Suprapubic skin (tissue), 4 donors: ENCODE data around the gene GRB10. TPM values are rescaled to one million over a fixed set of nuclear protein-coding genes. Genes with fewer than 3 reads are reported as not detected.

Source experiments
- DNase-seq, 2 donors: peaks; one replicate each; pipeline ENCODE4 v3.0.0-alpha.2; 2019; ENCODE audit warnings: low spot score in 2 of 2
- H3K27ac ChIP-seq: fragments of 200-600 bp; sonication (generic); one replicate; pipeline ENCODE4 v1.5.1; 2019
- H3K27me3 ChIP-seq: fragments of 200-600 bp; sonication (generic); one replicate; pipeline ENCODE4 v1.5.1; 2019
- H3K36me3 ChIP-seq: fragments of 200-600 bp; sonication (generic); one replicate; pipeline ENCODE4 v1.5.1; 2019
- H3K4me1 ChIP-seq: fragments of 200-600 bp; sonication (generic); one replicate; pipeline ENCODE4 v1.5.1; 2019
- H3K4me3 ChIP-seq: fragments of 200-600 bp; sonication (generic); one replicate; pipeline ENCODE4 v1.5.1; 2019; ENCODE audit warnings: mild to moderate bottlenecking
- H3K9me3 ChIP-seq: fragments of 200-600 bp; sonication (generic); one replicate; pipeline ENCODE4 v1.5.1; 2019
- EP300 ChIP-seq: sonication (generic); formaldehyde crosslinking; IDR thresholded peaks from one replicate; pipeline ENCODE4 v1.6.1; 2017; ENCODE audit warnings: antibody characterized with exemption
- POLR2A ChIP-seq, 2 donors: fragments of 450-650 bp; IDR thresholded peaks; one replicate each; pipeline ENCODE4 v1.6.1; 2017; ENCODE audit warnings: antibody characterized with exemption in 2 of 2, mild to moderate bottlenecking in 2 of 2, moderate library complexity in 2 of 2
- POLR2AphosphoS5 ChIP-seq, 3 donors: sonication (generic); formaldehyde crosslinking; IDR thresholded peaks; one replicate each; pipeline ENCODE4 v1.6.1; 2017; ENCODE audit warnings: antibody characterized with exemption in 3 of 3
- WGBS: methylation state at CpG from one replicate; pipeline ENCODE4 v1.1.5; 2018; 5-methylcytosine and 5-hydroxymethylcytosine counted together
- total RNA-seq, 4 donors: library from RNA; depleted of rRNA; stranded (reverse); fragments of >200 nt; gene quantifications; one replicate each; pipeline ENCODE4 v1.1.0, GENCODE V29; 2016
- TF ChIP-seq, protein P1 (sequence below), 2 donors: fragments of 200-600 bp in 1 of 2; fragments of 450-650 bp in 1 of 2; sonication (generic) in 1 of 2; IDR thresholded peaks; one replicate each; pipeline ENCODE4 v1.5.1; 2016 to 2019; ENCODE audit warnings: antibody characterized with exemption in 2 of 2, mild to moderate bottlenecking in 1 of 2, moderate library complexity in 1 of 2

GRB10 gene
- total RNA-seq, 4 donors from 2014 or later, result 7.8 to 56.2 (median 11.5) TPM

DNA sequence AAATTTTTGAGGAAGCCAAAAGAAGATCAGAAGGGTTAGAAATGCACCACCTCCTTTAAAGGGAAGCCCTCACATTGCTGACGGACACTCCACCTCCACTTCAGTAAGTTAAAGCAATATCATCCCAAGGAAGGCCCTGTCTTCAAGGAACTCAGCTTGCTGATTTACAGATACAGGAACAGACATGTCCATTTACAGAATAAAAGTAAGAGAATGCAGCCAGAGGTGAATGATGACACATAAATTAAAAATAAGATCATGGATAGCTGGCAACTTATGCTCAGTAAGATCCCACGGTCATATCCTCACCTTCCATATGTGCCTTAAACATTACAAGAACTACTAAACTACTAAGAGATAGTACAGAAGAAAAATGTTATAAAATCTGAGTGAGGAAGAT, 20.4 kb downstream of the GRB10 start:
- Histone ChIP-seq H3K27me3 (no peaks in the 10 kb centered on the region), H3K9me3 (no peaks in the 10 kb centered on the region), H3K4me3 (no peak overlapping the region), H3K36me3 (no peaks in the 10 kb centered on the region), H3K27ac (no peak overlapping the region), H3K4me1 (peaks cover 4% of the 10 kb centered on the region)
- no peak for DNase-seq
- TF ChIP-seq POLR2AphosphoS5 (IDR thresholded peaks at IDR 0.05) (no peak), POLR2A (IDR thresholded peaks at IDR 0.05) (no peak), EP300 (no peak)
- TF ChIP-seq, protein P1, sequence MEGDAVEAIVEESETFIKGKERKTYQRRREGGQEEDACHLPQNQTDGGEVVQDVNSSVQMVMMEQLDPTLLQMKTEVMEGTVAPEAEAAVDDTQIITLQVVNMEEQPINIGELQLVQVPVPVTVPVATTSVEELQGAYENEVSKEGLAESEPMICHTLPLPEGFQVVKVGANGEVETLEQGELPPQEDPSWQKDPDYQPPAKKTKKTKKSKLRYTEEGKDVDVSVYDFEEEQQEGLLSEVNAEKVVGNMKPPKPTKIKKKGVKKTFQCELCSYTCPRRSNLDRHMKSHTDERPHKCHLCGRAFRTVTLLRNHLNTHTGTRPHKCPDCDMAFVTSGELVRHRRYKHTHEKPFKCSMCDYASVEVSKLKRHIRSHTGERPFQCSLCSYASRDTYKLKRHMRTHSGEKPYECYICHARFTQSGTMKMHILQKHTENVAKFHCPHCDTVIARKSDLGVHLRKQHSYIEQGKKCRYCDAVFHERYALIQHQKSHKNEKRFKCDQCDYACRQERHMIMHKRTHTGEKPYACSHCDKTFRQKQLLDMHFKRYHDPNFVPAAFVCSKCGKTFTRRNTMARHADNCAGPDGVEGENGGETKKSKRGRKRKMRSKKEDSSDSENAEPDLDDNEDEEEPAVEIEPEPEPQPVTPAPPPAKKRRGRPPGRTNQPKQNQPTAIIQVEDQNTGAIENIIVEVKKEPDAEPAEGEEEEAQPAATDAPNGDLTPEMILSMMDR (IDR thresholded peaks at IDR 0.05), result no peak
- WGBS, result 55% methylated on average over 2 of the region's 2 CpGs

DNA sequence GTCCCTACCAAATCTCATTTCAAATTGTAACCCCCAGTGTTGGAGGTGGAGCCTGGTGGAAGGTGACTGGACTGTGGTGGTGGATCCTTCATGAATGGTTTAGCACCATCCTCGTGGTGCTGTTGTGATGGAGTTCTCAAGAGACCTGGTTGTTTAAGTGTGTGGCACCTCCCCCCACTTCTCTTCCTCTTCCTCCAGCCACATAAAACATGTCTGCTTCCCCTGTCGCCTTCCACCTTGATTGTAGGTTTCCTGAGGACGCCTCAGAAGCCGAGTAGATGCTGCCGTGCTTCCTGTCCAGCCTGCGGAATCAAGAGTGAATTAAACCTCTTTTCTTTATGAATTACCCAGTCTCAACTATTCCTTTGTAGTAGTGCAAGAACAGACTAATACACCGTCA, 21.0 kb downstream of the GRB10 start:
- Histone ChIP-seq H3K36me3 (no peaks in the 10 kb centered on the region), H3K27ac (no peak overlapping the region), H3K9me3 (no peaks in the 10 kb centered on the region), H3K27me3 (no peaks in the 10 kb centered on the region), H3K4me1 (peaks cover 4% of the 10 kb centered on the region), H3K4me3 (no peak overlapping the region)
- DNase-seq, result no peak
- WGBS, result 75% methylated on average over 7 of the region's 7 CpGs
- no peak for TF ChIP-seq EP300

DNA sequence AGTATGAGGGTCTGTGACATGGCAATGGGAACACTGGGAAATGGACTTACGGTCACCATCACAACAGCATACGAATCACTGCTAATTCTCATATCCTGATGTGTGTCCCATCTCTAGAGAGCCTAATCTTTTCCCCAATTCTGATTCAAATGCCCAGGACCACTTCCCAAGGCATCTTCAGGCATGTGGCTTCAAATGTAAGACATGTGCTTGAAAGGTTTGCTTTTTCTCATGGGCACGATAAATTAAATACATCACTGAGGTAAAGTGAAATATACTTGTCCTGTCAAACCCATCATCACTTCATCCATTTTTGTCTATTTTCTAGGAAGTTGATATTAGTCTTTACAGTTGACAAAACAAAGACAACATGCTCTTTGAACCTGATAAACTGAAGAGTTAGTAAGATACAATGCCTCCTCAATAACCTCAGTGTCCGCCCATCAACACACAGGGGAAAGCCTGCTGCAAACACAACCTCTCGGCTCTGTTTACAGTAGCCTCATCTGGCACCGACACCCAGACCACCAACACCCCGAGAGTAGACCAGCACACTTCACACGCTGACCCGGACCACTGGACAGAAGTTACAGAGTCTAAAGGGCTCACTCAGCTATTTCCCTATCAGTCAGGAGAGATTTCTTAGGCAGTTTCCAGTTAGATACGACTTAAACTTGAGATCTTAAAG, 24.8 kb downstream of the GRB10 start:
- Histone ChIP-seq H3K27me3 (no peaks in the 10 kb centered on the region), H3K4me3 (no peak overlapping the region), H3K4me1 (peaks cover 4% of the 10 kb centered on the region), H3K36me3 (no peaks in the 10 kb centered on the region), H3K27ac (no peak overlapping the region), H3K9me3 (no peaks in the 10 kb centered on the region)
- TF ChIP-seq POLR2AphosphoS5 (IDR thresholded peaks at IDR 0.05) (no peak), EP300 (no peak), POLR2A (IDR thresholded peaks at IDR 0.05) (no peak)
- TF ChIP-seq, protein P1 (IDR thresholded peaks at IDR 0.05), result no peak
- no peak for DNase-seq
- WGBS, result 90% methylated on average over 10 of the region's 10 CpGs

DNA sequence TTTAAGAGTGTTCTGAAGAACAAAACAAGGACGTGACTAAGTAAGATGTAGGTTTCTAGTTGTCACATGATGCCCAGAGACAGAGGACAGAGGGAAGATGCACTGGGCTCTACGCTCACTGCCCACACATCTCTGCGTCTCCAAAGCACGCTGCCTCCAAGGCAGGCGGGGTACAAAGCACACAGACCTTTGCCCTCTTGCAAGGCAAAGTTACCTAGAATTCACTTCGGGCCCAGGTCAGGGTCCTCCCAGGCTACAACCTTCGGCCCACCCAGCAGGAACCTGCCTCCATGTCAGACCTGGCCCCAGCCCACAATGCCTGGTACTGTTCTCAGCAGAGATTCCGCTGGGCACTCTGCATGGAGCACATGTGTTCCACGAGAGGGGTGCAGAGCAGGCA, 26.5 kb downstream of the GRB10 start:
- no peaks in the 10 kb centered on the region for H3K27me3 ChIP-seq
- no peaks in the 10 kb centered on the region for H3K36me3 ChIP-seq
- no peaks in the 10 kb centered on the region for H3K9me3 ChIP-seq
- WGBS, result 97% methylated on average over 9 of the region's 9 CpGs
- TF ChIP-seq POLR2AphosphoS5 (IDR thresholded peaks at IDR 0.05) (no peak), EP300 (no peak), POLR2A (IDR thresholded peaks at IDR 0.05) (no peak)
- TF ChIP-seq, protein P1 (IDR thresholded peaks at IDR 0.05), result no peak
- no peak overlapping the region for H3K27ac ChIP-seq
- no peaks in the 10 kb centered on the region for H3K4me1 ChIP-seq
- H3K4me3 ChIP-seq, result no peak overlapping the region
- DNase-seq, result no peak

DNA sequence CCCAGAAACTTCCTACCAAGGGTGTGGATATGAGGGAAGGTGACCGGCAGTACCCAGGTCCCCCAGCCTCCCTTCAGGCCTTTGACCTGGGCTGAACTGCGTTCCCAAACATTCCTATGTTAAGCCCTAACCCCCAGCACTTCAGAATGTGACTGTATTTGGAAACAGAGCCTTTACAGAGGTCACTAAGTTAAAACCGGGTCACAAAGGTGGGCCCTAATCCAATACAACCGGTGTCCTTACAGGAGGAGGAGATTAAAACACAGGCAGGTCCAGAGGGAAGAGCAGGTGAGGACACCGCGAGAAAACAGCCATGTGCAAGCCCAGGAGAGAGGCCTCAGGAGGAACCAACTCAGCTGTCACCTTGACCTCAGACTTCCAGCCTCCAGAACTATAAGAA, 28.0 kb downstream of the GRB10 start:
- WGBS, result 84% methylated on average over 6 of the region's 6 CpGs
- H3K4me3 ChIP-seq, result no peak overlapping the region
- DNase-seq, result no peak
- no peak for TF ChIP-seq POLR2A (IDR thresholded peaks at IDR 0.05)
- TF ChIP-seq, protein P1 (IDR thresholded peaks at IDR 0.05), result no peak
- H3K4me1 ChIP-seq, result no peaks in the 10 kb centered on the region
- no peak overlapping the region for H3K27ac ChIP-seq
- H3K27me3 ChIP-seq, result no peaks in the 10 kb centered on the region
- H3K9me3 ChIP-seq, result no peaks in the 10 kb centered on the region
- no peaks in the 10 kb centered on the region for H3K36me3 ChIP-seq

DNA sequence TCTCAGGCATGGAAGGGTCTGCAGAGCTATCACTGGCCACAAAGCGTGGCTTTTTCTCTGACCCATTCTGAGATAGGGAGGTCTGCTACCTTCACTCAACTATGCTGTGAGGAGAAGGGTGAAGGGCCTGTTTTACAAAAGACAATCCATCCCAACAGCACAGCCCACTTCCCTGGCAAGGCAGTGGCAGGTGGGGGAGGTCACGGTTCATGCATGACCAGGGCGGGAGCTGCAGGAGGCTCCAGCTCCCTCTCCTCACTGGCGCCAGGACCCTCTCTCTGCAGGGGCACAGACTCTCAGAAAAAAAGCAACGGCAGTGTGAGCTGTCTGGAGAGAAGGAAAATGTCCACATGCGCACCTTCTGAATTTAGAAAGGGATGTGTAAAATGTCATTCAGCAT, 28.5 kb downstream of the GRB10 start:
- Histone ChIP-seq H3K27ac (no peak overlapping the region), H3K36me3 (no peaks in the 10 kb centered on the region), H3K9me3 (no peaks in the 10 kb centered on the region), H3K4me1 (no peaks in the 10 kb centered on the region), H3K4me3 (no peak overlapping the region), H3K27me3 (no peaks in the 10 kb centered on the region)
- DNase-seq, result no peak
- no peak for TF ChIP-seq EP300
- TF ChIP-seq POLR2AphosphoS5 (IDR thresholded peaks at IDR 0.05), result no peak
- WGBS, result 94% methylated on average over 6 of the region's 6 CpGs
